GM12878 (cell line): ENCODE measurements around the gene NEK3. TPM values are rescaled to one million over a fixed set of nuclear protein-coding genes. Genes with fewer than 3 reads are reported as not detected.

Experiments
- ATAC-seq: fragments of 200-7000 bp; cut with Tn5 transposase; 3 replicates; pipeline ENCODE4 v1.9.1; 2020; ENCODE audit warnings: mild to moderate bottlenecking, moderate library complexity
- BruUV-seq: library from RNA; stranded (reverse); fragments of 400-500 nt; replicated peaks from 2 replicates; lab custom pipeline; 2021; lab: Mats Ljungman, UMichigan
- CTCF ChIA-PET: fragments of 300-600 bp; sonication (Branson Sonifier 250); formaldehyde crosslinking; extraction: SDS; loops from one replicate; lab custom pipeline; 2021; ENCODE audit warnings: inconsistent platforms; lab: Yijun Ruan, JAX
- POLR2A ChIA-PET: fragments of 350-600 bp; formaldehyde crosslinking; extraction: SDS; loops from one replicate; lab custom pipeline; 2021; ENCODE audit warnings: inconsistent platforms; lab: Charles Lee
- RAD21 ChIA-PET: fragments of 300-600 bp; sonication (Branson Sonifier 250); formaldehyde crosslinking; loops from one replicate; lab custom pipeline; 2023; ENCODE audit warnings: antibody characterized with exemption; ENCODE audit not compliant: unreplicated experiment; lab: Charles Lee
- SMC1A ChIA-PET: fragments of 300-600 bp; sonication (Branson Sonifier 250); formaldehyde crosslinking; loops from one replicate; lab custom pipeline; 2023; ENCODE audit not compliant: unreplicated experiment, uncharacterized antibody; lab: Charles Lee
- DNase-seq: peaks from one replicate; pipeline ENCODE4 v3.0.0-alpha.2; 2011; ENCODE audit warnings: low read depth, low spot score
- FAIRE-seq: peaks from 3 replicates; lab custom pipeline; 2011; peaks lifted over from hg19 to GRCh38; lab: Jason Lieb, UNC
- H2AFZ ChIP-seq: 2 replicates; pipeline ENCODE4 v1.6.0; 2011; ENCODE audit warnings: low read depth, low read length, control low read depth; ENCODE audit not compliant: control insufficient read depth
- H3K27ac ChIP-seq: 2 replicates; pipeline ENCODE4 v1.5.1; 2011; ENCODE audit warnings: control low read depth; ENCODE audit not compliant: control insufficient read depth, insufficient read depth
- H3K27me3 ChIP-seq, 2 experiments: replicated peaks in 1 of 2; 2 replicates each; pipeline versions ENCODE4 v1.6.0 to v1.6.1; 2011; ENCODE audit warnings: low read length in 1 of 2; ENCODE audit not compliant: control insufficient read depth in 2 of 2, insufficient read depth in 2 of 2
- H3K36me3 ChIP-seq, 2 experiments: 2 replicates each; pipeline ENCODE4 v1.5.1; 2011; ENCODE audit warnings: low read length in 1 of 2; ENCODE audit not compliant: control insufficient read depth in 2 of 2, insufficient read depth in 2 of 2
- H3K4me1 ChIP-seq: 2 replicates; pipeline ENCODE4 v1.6.1; 2011; ENCODE audit warnings: mild to moderate bottlenecking, low read length, moderate library complexity, mixed read lengths; ENCODE audit not compliant: control insufficient read depth, insufficient read depth
- H3K4me2 ChIP-seq: 2 replicates; pipeline ENCODE4 v1.6.0; 2011; ENCODE audit warnings: control low read depth; ENCODE audit not compliant: control insufficient read depth, insufficient read depth
- H3K4me3 ChIP-seq: fragments of 200-600 bp; sonication (generic); 2 replicates; pipeline ENCODE4 v1.5.1; 2016
- H3K79me2 ChIP-seq: 2 replicates; pipeline ENCODE4 v1.6.0; 2011; ENCODE audit warnings: low read length; ENCODE audit not compliant: control insufficient read depth, insufficient read depth
- H3K9ac ChIP-seq: 2 replicates; pipeline ENCODE4 v1.8.0; 2011; ENCODE audit warnings: low read length, control low read depth, mixed read lengths; ENCODE audit not compliant: control insufficient read depth, insufficient read depth
- H3K9me3 ChIP-seq: replicated peaks from 3 replicates; pipeline ENCODE4 v1.5.1; 2011; ENCODE audit warnings: mild to moderate bottlenecking, low read length; ENCODE audit not compliant: control insufficient read depth, insufficient read depth
- H4K20me1 ChIP-seq: 2 replicates; pipeline ENCODE4 v1.6.0; 2011; ENCODE audit not compliant: control insufficient read depth, insufficient read depth
- EED ChIP-seq: sonication (generic); IDR thresholded peaks from 2 replicates; pipeline ENCODE4 v1.6.1; 2016; ENCODE audit warnings: antibody characterized with exemption, low read depth
- HDAC2 ChIP-seq: fragments of 200-600 bp; sonication (generic); IDR thresholded peaks from 2 replicates; pipeline ENCODE4 v1.6.1; 2017
- JUND ChIP-seq: IDR thresholded peaks from 2 replicates; pipeline ENCODE4 v1.6.1; 2012; ENCODE audit warnings: low read depth, mild to moderate bottlenecking, low read length, improper control_type of control experiment, moderate library complexity
- NR2C1 ChIP-seq: fragments of 450-650 bp; IDR thresholded peaks from 2 replicates; pipeline ENCODE4 v1.6.1; 2017; ENCODE audit warnings: antibody characterized with exemption, mild to moderate bottlenecking, moderate library complexity
- NRF1 ChIP-seq: conservative IDR thresholded peaks from 2 replicates; pipeline ENCODE4 v1.6.1; 2011; ENCODE audit warnings: mild to moderate bottlenecking, low read depth, low read length, improper control_type of control experiment
- ZBTB4 ChIP-seq: fragments of 450-650 bp; formaldehyde crosslinking; IDR thresholded peaks from 2 replicates; pipeline ENCODE4 v1.4.0; 2022; ENCODE audit warnings: mild to moderate bottlenecking, moderate library complexity
- WGBS: methylation state at CpG from one replicate; pipeline ENCODE4 v1.1.6; 2016; ENCODE audit warnings: low lambda C conversion rate; ENCODE audit not compliant: insufficient replicate concordance, insufficient coverage; ENCODE audit errors: missing lambda C conversion rate; 5-methylcytosine and 5-hydroxymethylcytosine counted together
- in situ Hi-C: fragments of 300-500 bp; cut with MboI; formaldehyde crosslinking; loops from 9 replicates; pipeline ENCODE4 v1.14.3; 2018; ENCODE audit warnings: mixed read lengths
- intact Hi-C: fragments of 100-400 bp; cut with micrococcal nuclease; formaldehyde crosslinking; loops from one replicate; pipeline ENCODE4 v1.14.2; 2022; ENCODE audit not compliant: unreplicated experiment
- polyA plus RNA-seq, 11 experiments: library from polyadenylated mRNA; depleted of rRNA in 4 of 11; unstranded in 6 of 11; stranded (reverse) in 5 of 11; fragments of >200 nt; fragmentation: Nextera tagmentation in 4 of 11; fragmentation: Illumina TruSeq in 1 of 11; extraction: Ambion mirVana in 4 of 11; extraction: Trizol in 1 of 11; gene quantifications; 1 replicate in 1 of 11; 2 replicates in 10 of 11; pipeline versions ENCODE4 v1.2.1 to v1.2.3, GENCODE V29; 2011 to 2016; ENCODE audit warnings: inconsistent platforms in 2 of 11, missing spikeins in 2 of 11, low read depth in 1 of 11
- total RNA-seq, 4 experiments: library from RNA; depleted of rRNA in 3 of 4; stranded (reverse); fragments of >200 nt in 3 of 4; fragmentation: Illumina TruSeq in 1 of 4; extraction: Trizol in 1 of 4; gene quantifications; 2 replicates each; pipeline versions ENCODE4 v1.2.1 to v1.2.3, GENCODE V29; 2013 to 2021

NEK3 gene
- total and polyA plus RNA-seq, 10 of the 15 experiments (the other 5 are each of a cell fraction or from before 2014, with no cell fraction given), result 2.9 to 9.3 (median 5.9) TPM

- 53% methylated on average over 1 of the region's 1 CpG for WGBS
- H3K9me3 ChIP-seq, result no peaks in the 10 kb centered on the region
- no peak overlapping the region for H2AFZ ChIP-seq
- FAIRE-seq (no peak), DNase-seq (no peak), ATAC-seq (no peak)
- intact Hi-C loops, result no loop called here
- ChIA-PET CTCF (no interaction called here), RAD21 (no interaction called here), SMC1A (no interaction called here), POLR2A (interaction anchor here (0.7 kb wide), 1 partner anchor 333 kb away, joined by 3 read pairs; no protein-coding TSS in a partner anchor)
- in situ Hi-C loops, result no loop called here
- H3K4me3 ChIP-seq, result no peak overlapping the region
- H3K9ac ChIP-seq, result no peak overlapping the region
- H3K27ac ChIP-seq, result no peak overlapping the region
- no peak overlapping the region for H3K4me2 ChIP-seq
- H3K36me3 ChIP-seq, result no peaks in the 10 kb centered on the region
- no TSS peak for BruUV-seq
- H4K20me1 ChIP-seq, result no peaks in the 10 kb centered on the region
- H3K27me3 ChIP-seq, result no peaks in the 10 kb centered on the region
- H3K4me1 ChIP-seq, result no peaks in the 10 kb centered on the region
- no peaks in the 10 kb centered on the region for H3K79me2 ChIP-seq
- no peak for TF ChIP-seq ZBTB4 (CRISPR knock-in tag)
- no peak for TF ChIP-seq HDAC2
- TF ChIP-seq NRF1, result no peak
- no peak for TF ChIP-seq EED
- no peak for TF ChIP-seq JUND
- TF ChIP-seq NR2C1, result no peak
- TF ChIP-seq, all 136 proteins: peak for 0
These were observed 53.6 kb downstream of the NEK3 start for GRCh38 chr13:52105841-52106240.
